PC-3 (cell line): ENCODE measurements around the gene TADA2A.

Experiments used
- CTCF ChIP-seq: fragments of 300-600 bp; sonication (generic); conservative IDR thresholded peaks from 2 replicates; pipeline ENCODE4 v1.5.1; 2017; ENCODE audit warnings: antibody characterized with exemption, low read depth, mild to moderate bottlenecking, low read length
- EZH2 ChIP-seq: fragments of 300-600 bp; sonication (generic); IDR thresholded peaks from one replicate; pipeline ENCODE4 v1.6.1; 2017; ENCODE audit warnings: antibody characterized with exemption, mild to moderate bottlenecking, low read length; ENCODE audit not compliant: unreplicated experiment
- EZH2phosphoT487 ChIP-seq: fragments of 300-600 bp; sonication (generic); IDR thresholded peaks from 2 replicates; pipeline ENCODE4 v1.6.1; 2018; ENCODE audit warnings: mild to moderate bottlenecking, antibody characterized with exemption, low read length, borderline replicate concordance

GRCh38 chr17:37494971-37495370 lies 88.3 kb downstream of the TADA2A start:
- TF ChIP-seq CTCF (no peak), EZH2phosphoT487 (no peak), EZH2 (no peak)
